ENCODE results near the gene RRBP1.

DNA sequence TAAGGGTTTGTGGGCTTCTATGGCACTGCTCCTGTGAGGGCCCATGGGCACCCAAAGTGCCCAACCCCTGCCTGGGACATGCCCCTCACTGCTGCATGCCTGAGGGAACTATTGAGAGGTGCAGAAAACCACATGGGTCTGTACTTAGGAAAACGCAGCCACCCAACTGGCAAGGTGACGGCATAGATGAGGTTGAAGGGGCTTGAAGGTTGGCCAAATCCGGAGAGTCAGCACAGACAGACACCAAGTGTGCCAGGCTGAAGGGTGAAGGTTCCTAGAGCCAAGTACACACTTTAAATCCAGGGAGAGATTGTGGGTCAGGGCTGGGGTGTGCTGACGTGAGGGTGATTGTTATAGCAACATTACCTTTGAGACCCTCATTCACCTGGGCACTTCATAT, 23.9 kb upstream of the RRBP1 start:
- TF ChIP-seq, protein P1, sequence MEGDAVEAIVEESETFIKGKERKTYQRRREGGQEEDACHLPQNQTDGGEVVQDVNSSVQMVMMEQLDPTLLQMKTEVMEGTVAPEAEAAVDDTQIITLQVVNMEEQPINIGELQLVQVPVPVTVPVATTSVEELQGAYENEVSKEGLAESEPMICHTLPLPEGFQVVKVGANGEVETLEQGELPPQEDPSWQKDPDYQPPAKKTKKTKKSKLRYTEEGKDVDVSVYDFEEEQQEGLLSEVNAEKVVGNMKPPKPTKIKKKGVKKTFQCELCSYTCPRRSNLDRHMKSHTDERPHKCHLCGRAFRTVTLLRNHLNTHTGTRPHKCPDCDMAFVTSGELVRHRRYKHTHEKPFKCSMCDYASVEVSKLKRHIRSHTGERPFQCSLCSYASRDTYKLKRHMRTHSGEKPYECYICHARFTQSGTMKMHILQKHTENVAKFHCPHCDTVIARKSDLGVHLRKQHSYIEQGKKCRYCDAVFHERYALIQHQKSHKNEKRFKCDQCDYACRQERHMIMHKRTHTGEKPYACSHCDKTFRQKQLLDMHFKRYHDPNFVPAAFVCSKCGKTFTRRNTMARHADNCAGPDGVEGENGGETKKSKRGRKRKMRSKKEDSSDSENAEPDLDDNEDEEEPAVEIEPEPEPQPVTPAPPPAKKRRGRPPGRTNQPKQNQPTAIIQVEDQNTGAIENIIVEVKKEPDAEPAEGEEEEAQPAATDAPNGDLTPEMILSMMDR (IDR thresholded peaks at IDR 0.05): no peak
- TF ChIP-seq POLR2AphosphoS5 (IDR thresholded peaks at IDR 0.05; ENCODE audit: insufficient read depth in 1 of 2, low read depth in 1 of 2): no peak
- TF ChIP-seq POLR2A (IDR thresholded peaks at IDR 0.05): no peak

All from vagina (tissue), 2 donors.